GM19438 (cell line): ENCODE data around the gene BPIFA1.

Experiments
- ATAC-seq: cut with Tn5 transposase; IDR thresholded peaks from one replicate; pipeline ENCODE4 v1.9.1; 2021; ENCODE audit warnings: low read depth; ENCODE audit not compliant: unreplicated experiment

BPIFA1 gene

GRCh38 chr20:33239979-33240736, 4.4 kb downstream of the BPIFA1 start:
- ATAC-seq: no peak

- no peak for ATAC-seq
Measured at GRCh38 chr20:33240923-33241322, 5.1 kb downstream of the BPIFA1 start.

GRCh38 chr20:33242319-33243100, 6.7 kb downstream of the BPIFA1 start:
- no peak for ATAC-seq

GRCh38 chr20:33246077-33246476, 10.3 kb downstream of the BPIFA1 start:
- no peak for ATAC-seq

GRCh38 chr20:33249456-33249855, 13.7 kb downstream of the BPIFA1 start:
- ATAC-seq: no peak

- ATAC-seq: no peak
Measured at GRCh38 chr20:33250666-33251065, 14.9 kb downstream of the BPIFA1 start.

GRCh38 chr20:33251496-33251895, 15.7 kb downstream of the BPIFA1 start:
- no peak for ATAC-seq

GRCh38 chr20:33252460-33252859, 16.7 kb downstream of the BPIFA1 start:
- no peak for ATAC-seq

GRCh38 chr20:33255005-33255404, 19.2 kb downstream of the BPIFA1 start:
- no peak for ATAC-seq

- ATAC-seq: no peak
Measured at GRCh38 chr20:33257237-33257636, 21.4 kb downstream of the BPIFA1 start.

- ATAC-seq: no peak
Measured at GRCh38 chr20:33259371-33259770, 23.6 kb downstream of the BPIFA1 start.

GRCh38 chr20:33261465-33261864, 25.7 kb downstream of the BPIFA1 start:
- no peak for ATAC-seq

GRCh38 chr20:33262658-33263065, 26.9 kb downstream of the BPIFA1 start:
- ATAC-seq: no peak

- no peak for ATAC-seq
Measured at GRCh38 chr20:33263784-33264183, 28.0 kb downstream of the BPIFA1 start.

GRCh38 chr20:33267701-33268100, 31.9 kb downstream of the BPIFA1 start:
- no peak for ATAC-seq

GRCh38 chr20:33272155-33272873, 36.5 kb downstream of the BPIFA1 start:
- no peak for ATAC-seq

GRCh38 chr20:33273117-33273851, 37.5 kb downstream of the BPIFA1 start:
- ATAC-seq: no peak

- no peak for ATAC-seq
Measured at GRCh38 chr20:33275215-33275614, 39.4 kb downstream of the BPIFA1 start.

GRCh38 chr20:33275871-33276270, 40.1 kb downstream of the BPIFA1 start:
- no peak for ATAC-seq

- ATAC-seq: no peak
Measured at GRCh38 chr20:33276303-33277113, 40.7 kb downstream of the BPIFA1 start.
